A673 (cell line): ENCODE data around the gene ERO1A.

ENCODE experiments used
- EZH2 ChIP-seq: fragments of 200-600 bp; sonication (generic); IDR thresholded peaks from 2 replicates; pipeline ENCODE4 v1.6.1; 2017; ENCODE audit warnings: borderline replicate concordance, low read depth, mild to moderate bottlenecking, mixed read lengths, antibody characterized with exemption, low read length; ENCODE audit not compliant: poor library complexity, severe bottlenecking
- TF ChIP-seq, protein P1 (sequence below): fragments of 300-800, 200-600 bp; sonication (generic); conservative IDR thresholded peaks from 2 replicates; pipeline ENCODE4 v1.5.1; 2017; ENCODE audit warnings: low read depth, mild to moderate bottlenecking, antibody characterized with exemption, low read length, moderate library complexity, mixed read lengths

DNA sequence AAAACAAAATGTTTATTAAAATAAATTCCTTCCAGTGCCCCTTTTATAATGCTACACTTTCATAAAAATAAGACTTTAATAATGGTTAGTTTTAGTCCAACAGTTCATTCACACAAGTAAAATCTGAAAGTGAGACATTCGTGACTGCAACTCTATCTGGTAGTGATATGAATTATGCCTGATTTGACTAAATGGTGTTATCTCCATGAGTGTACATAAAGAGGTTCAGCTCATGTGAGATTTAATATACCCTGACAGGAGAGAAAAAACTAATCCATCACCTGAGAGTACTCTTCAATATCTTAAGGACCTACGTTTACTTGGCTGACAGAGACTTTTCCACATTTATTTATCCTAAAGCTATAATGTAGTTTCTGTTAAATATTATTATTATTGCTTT is 34.0 kb downstream of the ERO1A start:
- TF ChIP-seq, protein P1, sequence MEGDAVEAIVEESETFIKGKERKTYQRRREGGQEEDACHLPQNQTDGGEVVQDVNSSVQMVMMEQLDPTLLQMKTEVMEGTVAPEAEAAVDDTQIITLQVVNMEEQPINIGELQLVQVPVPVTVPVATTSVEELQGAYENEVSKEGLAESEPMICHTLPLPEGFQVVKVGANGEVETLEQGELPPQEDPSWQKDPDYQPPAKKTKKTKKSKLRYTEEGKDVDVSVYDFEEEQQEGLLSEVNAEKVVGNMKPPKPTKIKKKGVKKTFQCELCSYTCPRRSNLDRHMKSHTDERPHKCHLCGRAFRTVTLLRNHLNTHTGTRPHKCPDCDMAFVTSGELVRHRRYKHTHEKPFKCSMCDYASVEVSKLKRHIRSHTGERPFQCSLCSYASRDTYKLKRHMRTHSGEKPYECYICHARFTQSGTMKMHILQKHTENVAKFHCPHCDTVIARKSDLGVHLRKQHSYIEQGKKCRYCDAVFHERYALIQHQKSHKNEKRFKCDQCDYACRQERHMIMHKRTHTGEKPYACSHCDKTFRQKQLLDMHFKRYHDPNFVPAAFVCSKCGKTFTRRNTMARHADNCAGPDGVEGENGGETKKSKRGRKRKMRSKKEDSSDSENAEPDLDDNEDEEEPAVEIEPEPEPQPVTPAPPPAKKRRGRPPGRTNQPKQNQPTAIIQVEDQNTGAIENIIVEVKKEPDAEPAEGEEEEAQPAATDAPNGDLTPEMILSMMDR: no peak
- TF ChIP-seq EZH2: no peak
